H1 (cell line): ENCODE measurements around the gene HNRNPK. TPM values are rescaled to one million over a fixed set of nuclear protein-coding genes. Genes with fewer than 3 reads are reported as not detected.

Source experiments
- CBX8 ChIP-seq: fragments of 300-800, 300-1000 bp; sonication (generic); IDR thresholded peaks from 2 replicates; pipeline ENCODE4 v1.7.1; 2016; ENCODE audit warnings: low read depth, low read length, borderline replicate concordance
- EGR1 ChIP-seq: IDR thresholded peaks from 2 replicates; pipeline ENCODE4 v1.6.1; 2011; ENCODE audit warnings: low read depth, low read length, borderline replicate concordance
- EZH2 ChIP-seq: fragments of 200-600 bp; sonication (generic); IDR thresholded peaks from 2 replicates; pipeline ENCODE4 v1.7.1; 2012; ENCODE audit warnings: low read depth, mild to moderate bottlenecking, moderate library complexity, low read length, inconsistent platforms; ENCODE audit not compliant: severe bottlenecking
- KDM5A ChIP-seq: fragments of 200-600 bp; IDR thresholded peaks from 2 replicates; pipeline ENCODE4 v1.7.1; 2012; ENCODE audit warnings: mild to moderate bottlenecking, low read length, inconsistent platforms, mixed read lengths
- SAP30 ChIP-seq: fragments of 300-600 bp; sonication (generic); IDR thresholded peaks from 2 replicates; pipeline ENCODE4 v1.7.1; 2012; ENCODE audit warnings: low read length, moderate library complexity, mild to moderate bottlenecking, inconsistent platforms; ENCODE audit not compliant: insufficient read depth, insufficient replicate concordance
- polyA plus RNA-seq, 7 experiments: library from polyadenylated mRNA; depleted of rRNA in 3 of 7; stranded (reverse) in 5 of 7; unstranded in 2 of 7; fragments of >200 nt in 5 of 7; fragments of 200-250 nt in 2 of 7; gene quantifications; 1 replicate in 5 of 7; 2 replicates in 1 of 7; 4 replicates in 1 of 7; pipeline versions ENCODE4 v1.2.1 to v1.2.3, GENCODE V29; 2011 to 2013; ENCODE audit warnings: missing spikeins in 2 of 7, mixed read lengths in 2 of 7
- total RNA-seq: library from RNA; stranded (reverse); fragmentation: NEBNext Ultra II Directional; extraction: Animal tissue kit (Norgen Biotek cat#: 25700); gene quantifications from 2 replicates; pipeline ENCODE4 v1.2.1, GENCODE V29; 2021

The HNRNPK gene
- total and polyA plus RNA-seq, 2 of the 8 experiments (the other 6 are each of a cell fraction or from before 2014, with no cell fraction given): 414 to 887 TPM

DNA sequence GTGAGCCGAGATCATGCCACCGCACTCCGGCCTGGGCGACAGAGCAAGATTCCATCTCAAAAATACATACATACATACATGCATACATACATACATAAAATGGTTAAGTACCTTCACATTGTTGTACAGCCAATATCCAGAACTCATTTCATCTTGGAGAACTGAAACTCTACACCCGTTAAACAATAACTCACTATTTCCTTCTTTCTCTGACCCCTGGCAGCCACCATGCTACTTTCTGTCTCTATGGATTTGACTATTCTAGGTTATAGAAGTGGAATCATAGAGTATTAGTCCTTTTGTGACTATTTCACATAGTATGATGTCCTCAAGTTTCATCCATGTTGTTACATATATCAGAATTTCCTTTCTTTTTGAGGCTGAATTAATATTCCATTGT is 49.1 kb downstream of the HNRNPK start (continued):
- TF ChIP-seq CBX8: no peak
- TF ChIP-seq KDM5A: no peak
- TF ChIP-seq EZH2: no peak
- no peak for TF ChIP-seq EGR1
- no peak for TF ChIP-seq SAP30
